ENCODE data around the gene HNRNPM.

The HNRNPM gene

GRCh38 chr19:8484331-8484894 lies 39.6 kb downstream of the HNRNPM start:
- peak overlapping the region; percentile 83 for H3K27ac ChIP-seq (replicated peaks)
- H3K4me3 ChIP-seq (replicated peaks; ENCODE audit: insufficient read depth, low read length): no peak overlapping the region
- peak in 1 of 2 experiments; percentile 92 for DNase-seq (ENCODE audit: low read depth in 1 of 2, low spot score in 1 of 2)
- no peak for TF ChIP-seq REST (IDR thresholded peaks at IDR 0.05; ENCODE audit: insufficient replicate concordance, low read depth)
- TF ChIP-seq SPI1 (IDR thresholded peaks at IDR 0.05; ENCODE audit: borderline replicate concordance, low read depth): peak; percentile 41; the same call in 1 of the 2 replicates
- no peak for TF ChIP-seq CTCF (IDR thresholded peaks at IDR 0.05; ENCODE audit: insufficient read depth, low read length)
- TF ChIP-seq POLR2AphosphoS5 (IDR thresholded peaks at IDR 0.05; ENCODE audit: low read depth): 0 out of 2 replicates have a peak, but pooled peaks have one; percentile 17
- no peaks in the 10 kb centered on the region for H3K27me3 ChIP-seq (ENCODE audit: insufficient read depth, poor library complexity, severe bottlenecking)

- TF ChIP-seq CTCF (IDR thresholded peaks at IDR 0.05; ENCODE audit: insufficient read depth, low read length) (no peak), GABPA (IDR thresholded peaks at IDR 0.05; ENCODE audit: low read depth) (no peak), SPI1 (IDR thresholded peaks at IDR 0.05; ENCODE audit: borderline replicate concordance, low read depth) (no peak), POLR2AphosphoS5 (IDR thresholded peaks at IDR 0.05; ENCODE audit: low read depth) (no peak), REST (IDR thresholded peaks at IDR 0.05; ENCODE audit: insufficient replicate concordance, low read depth) (no peak)
- no peak for DNase-seq (ENCODE audit: low read depth in 1 of 2, low spot score in 1 of 2)
- peak overlapping the region; percentile 83 for H3K27ac ChIP-seq (replicated peaks)
- no peak overlapping the region for H3K4me3 ChIP-seq (replicated peaks; ENCODE audit: insufficient read depth, low read length)
- H3K27me3 ChIP-seq (ENCODE audit: insufficient read depth, poor library complexity, severe bottlenecking): no peaks in the 10 kb centered on the region
Observed at GRCh38 chr19:8485561-8486371, 41.0 kb downstream of the HNRNPM start.

GRCh38 chr19:8486661-8487136 lies 41.9 kb downstream of the HNRNPM start:
- no peaks in the 10 kb centered on the region for H3K27me3 ChIP-seq (ENCODE audit: insufficient read depth, poor library complexity, severe bottlenecking)
- peak overlapping the region; percentile 83 for H3K27ac ChIP-seq (replicated peaks)
- DNase-seq (ENCODE audit: low read depth in 1 of 2, low spot score in 1 of 2): no peak
- no peak overlapping the region for H3K4me3 ChIP-seq (replicated peaks; ENCODE audit: insufficient read depth, low read length)
- no peak for TF ChIP-seq CTCF (IDR thresholded peaks at IDR 0.05; ENCODE audit: insufficient read depth, low read length)
- no peak for TF ChIP-seq GABPA (IDR thresholded peaks at IDR 0.05; ENCODE audit: low read depth)
- TF ChIP-seq REST (IDR thresholded peaks at IDR 0.05; ENCODE audit: insufficient replicate concordance, low read depth): no peak
- TF ChIP-seq SPI1 (IDR thresholded peaks at IDR 0.05; ENCODE audit: borderline replicate concordance, low read depth): no peak
- TF ChIP-seq POLR2AphosphoS5 (IDR thresholded peaks at IDR 0.05; ENCODE audit: low read depth): no peak

Measured in HL-60 (cell line).